ENCODE results near the gene PEAK3.
A peak's percentile ranks its signal among the peaks of the same experiment; 100 is the strongest.
"Not testable (repeated sequence)": the region's sequence is repeated elsewhere in the genome, so short reads cannot be mapped to it uniquely, and the experiment has no call there.

Gene PEAK3

GRCh38 chr19:2288338-2288817 lies 6.4 kb upstream of the PEAK3 start:
- DNase-seq, result no peak

- DNase-seq, result no peak
Observed at GRCh38 chr19:2287585-2288337, 5.8 kb upstream of the PEAK3 start.

- no peak for DNase-seq
Observed at GRCh38 chr19:2286402-2287140, 4.6 kb upstream of the PEAK3 start.

DNA sequence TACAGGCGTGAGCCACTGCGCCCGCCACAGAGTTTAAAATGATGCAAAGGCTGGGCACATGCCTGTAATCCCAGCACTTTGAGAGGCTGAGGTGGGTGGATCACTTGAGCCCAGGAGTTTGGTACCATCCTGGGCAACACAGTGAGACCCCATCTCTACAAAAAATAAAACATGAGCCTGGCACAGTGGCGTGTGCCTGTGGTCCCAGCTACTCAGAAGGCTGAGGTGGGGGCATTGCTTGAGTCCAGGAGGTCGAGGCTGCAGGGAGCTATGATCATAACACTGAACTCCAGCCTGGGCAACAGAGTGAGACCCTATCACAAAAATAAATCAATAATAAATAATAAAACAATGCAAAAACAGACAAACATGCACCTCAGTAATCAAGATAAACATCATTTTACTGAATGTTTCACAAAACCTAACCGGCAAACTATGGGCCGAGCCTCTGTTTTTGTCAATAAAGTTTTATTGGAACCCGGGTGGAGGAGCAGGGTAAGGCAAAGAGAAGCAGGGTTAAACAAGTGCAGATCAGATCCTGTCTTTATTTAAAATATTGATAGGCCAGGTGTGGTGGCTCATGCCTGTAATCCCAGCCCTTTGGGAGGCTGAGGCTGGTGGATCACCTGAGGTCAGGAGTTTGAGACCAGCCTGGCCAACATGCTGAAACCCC lies 2.0 kb upstream of the PEAK3 start:
- DNase-seq, result no peak

DNA sequence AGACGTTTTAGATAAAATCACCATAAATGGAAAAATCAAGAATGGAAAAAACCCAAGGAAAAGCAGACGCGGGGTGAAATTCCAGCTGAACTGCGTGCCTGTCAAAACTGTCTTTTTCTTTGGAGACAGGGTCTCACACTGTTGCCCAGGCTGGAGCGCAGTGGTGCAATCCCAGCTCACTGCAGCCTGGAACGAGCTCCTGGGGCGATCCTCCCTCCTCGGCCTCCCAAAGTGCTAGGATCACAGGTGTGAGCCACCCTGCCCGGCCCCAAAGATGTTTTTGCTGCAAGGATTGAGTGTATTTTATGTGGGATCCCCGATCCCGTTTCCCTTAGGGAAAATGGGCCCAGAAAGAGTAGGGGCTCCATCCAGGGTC lies 875 bp upstream of the PEAK3 start:
- no peak for DNase-seq

DNA sequence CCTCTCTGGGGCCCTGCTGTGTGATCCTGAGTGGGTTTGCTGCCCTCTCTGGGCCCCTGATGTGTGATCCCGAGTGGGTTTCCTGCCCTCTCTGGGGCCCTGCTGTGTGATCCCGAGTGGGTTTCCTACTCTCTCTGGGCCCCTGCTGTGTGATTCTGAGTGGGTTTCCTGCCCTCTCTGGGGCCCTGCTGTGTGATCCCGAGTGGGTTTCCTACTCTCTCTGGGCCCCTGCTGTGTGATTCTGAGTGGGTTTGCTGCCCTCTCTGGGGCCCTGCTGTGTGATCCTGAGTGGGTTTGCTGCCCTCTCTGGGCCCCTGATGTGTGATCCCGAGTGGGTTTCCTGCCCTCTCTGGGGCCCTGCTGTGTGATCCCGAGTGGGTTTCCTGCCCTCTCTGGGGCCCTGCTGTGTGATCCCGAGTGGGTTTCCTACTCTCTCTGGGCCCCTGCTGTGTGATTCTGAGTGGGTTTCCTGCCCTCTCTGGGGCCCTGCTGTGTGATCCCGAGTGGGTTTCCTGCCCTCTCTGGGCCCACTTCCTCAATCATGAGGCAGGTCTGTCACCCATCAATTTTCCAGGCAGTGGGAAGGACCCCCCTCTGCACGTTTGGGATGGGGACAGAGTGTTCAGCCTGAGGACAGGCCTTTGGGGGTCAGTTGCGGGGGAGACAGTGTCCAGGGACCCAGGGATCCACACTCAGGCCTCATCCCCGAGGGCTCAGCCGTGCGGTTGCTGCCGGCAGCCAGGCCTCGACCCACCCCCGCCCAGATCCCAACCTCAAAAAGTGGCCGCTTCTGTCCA lies 512 bp downstream of the PEAK3 start:
- DNase-seq, result not testable (repeated sequence)

- DNase-seq, result no peak
Observed at GRCh38 chr19:2280633-2281264, 1.2 kb downstream of the PEAK3 start.

GRCh38 chr19:2278459-2279158 lies 3.4 kb downstream of the PEAK3 start:
- DNase-seq, result no peak

- DNase-seq, result no peak
Observed at GRCh38 chr19:2277138-2277537, 4.8 kb downstream of the PEAK3 start.

DNA sequence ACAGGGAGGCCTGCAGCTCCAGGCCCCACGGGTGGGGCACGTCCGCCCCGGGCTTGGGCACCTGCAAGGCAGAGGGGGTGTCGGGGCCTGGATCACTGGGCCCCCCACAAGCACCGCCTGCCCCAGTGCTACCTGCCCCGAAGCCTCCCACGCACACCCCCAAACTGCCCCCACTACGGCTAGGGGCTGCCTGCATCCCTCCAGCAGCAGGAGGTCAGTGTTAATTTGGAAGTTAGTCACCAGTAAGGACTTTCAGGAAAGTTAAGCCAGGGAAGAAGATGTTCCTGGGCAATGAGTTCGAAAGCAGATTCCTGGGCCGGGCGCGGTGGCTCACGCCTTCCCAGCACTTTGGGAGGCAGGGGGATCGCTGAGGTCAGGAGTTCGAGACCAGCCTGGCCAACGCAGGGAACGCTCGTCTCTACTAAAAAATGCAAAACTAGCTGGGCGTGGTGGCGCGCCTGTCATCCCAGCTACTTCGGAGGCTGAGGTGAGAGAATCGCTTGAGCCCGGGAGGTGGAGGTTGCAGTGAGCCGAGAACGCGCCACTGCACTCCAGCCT lies 5.5 kb downstream of the PEAK3 start:
- no peak for DNase-seq

GRCh38 chr19:2275588-2276428 lies 6.2 kb downstream of the PEAK3 start:
- DNase-seq, result no peak

DNA sequence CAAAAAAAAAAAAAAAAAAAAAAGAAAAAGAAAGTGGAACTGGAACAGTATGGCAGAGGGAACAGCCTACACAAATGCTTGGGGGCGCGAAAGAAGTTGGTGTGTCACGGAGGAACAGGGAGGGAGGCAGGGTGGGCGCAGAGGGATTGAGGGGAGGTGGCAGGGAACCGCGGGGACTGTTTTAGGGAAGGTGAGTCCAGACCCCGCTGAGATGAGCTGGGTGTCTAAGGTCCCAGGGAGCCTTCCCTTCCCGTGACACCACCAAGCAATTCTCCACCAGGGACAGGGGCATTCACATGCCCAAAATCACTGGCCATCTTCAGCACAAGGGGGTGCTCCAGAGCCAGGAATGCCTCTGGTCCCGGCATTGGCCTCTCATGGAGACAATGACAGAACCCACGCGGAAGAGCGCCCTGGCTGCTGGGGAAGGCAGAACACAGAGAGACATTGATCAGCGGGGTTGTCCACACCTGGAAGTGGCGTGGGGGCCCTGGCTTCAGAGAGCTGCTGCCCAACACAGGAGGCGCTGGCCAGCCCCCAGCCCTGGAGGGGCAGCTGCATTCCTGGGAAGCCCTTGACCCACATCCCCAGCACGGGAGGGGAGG lies 6.9 kb downstream of the PEAK3 start:
- DNase-seq, result no peak

DNA sequence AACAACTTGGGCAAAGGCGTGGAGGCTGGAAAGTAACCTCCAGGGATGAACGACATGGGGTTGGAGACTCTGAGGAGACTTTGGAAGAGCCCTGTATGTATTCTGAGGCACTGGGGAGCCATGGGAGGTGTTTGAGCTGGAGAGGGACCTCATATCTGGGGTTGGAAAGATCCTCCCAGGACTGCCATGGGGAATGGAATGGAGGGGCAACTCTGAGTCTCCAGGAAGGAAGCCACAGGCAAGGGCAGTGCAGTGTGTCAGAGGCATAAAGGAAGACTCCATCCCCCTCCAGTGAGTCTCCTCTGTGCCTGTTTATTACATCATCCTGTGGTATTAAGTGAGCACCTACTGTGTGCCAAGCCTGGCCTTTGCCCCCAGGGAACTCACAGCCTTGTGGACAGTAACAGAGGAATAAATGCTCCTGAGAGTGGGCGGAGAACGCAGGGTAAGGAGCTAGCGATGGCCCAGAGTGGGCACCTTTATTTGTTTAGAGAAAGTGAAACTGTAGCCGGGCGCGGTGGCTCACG lies 7.7 kb downstream of the PEAK3 start:
- no peak for DNase-seq

DNA sequence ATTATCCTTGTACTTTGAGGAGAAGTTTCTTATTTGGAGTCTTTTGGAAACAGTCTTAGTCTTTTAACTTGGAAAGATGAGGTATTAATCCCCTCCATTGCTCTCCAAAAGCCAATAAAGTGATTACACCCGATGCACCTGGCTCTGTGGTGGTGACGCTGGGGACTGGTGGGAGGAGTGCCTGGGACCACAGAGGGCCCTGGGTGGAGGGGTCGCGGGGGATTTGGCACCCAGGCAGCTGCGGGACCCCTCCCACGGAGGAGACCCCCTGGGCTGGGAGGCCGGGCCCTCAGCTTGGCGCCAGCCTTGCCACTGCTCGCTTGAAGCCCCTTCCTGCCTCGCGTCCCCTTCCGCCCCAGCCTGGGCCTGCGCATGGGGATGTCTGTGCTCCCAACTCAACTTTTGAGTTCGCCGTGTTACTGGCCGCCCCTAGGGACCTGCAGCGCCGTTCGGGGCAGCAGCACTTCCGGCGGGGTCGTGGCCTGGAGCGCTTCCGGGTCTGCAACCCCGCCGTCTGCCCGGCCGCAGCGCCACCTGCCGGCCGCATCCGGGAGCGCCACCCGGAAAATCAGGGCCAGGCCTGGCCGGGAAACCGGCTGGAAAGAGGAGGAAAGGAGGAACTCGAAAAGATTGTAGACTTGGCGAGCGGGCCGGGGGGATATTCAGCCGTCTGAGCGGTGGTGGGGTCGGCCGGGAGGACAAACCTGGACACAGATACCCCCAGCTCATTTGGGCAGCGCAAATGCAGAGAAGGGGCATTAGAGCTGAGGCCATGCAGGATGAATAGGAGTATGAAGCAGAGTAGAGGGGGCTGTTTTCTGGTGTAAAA lies 8.4 kb downstream of the PEAK3 start:
- DNase-seq, result peak; percentile 71

- DNase-seq, result no peak
Observed at GRCh38 chr19:2271234-2272103, 10.5 kb downstream of the PEAK3 start.

DNA sequence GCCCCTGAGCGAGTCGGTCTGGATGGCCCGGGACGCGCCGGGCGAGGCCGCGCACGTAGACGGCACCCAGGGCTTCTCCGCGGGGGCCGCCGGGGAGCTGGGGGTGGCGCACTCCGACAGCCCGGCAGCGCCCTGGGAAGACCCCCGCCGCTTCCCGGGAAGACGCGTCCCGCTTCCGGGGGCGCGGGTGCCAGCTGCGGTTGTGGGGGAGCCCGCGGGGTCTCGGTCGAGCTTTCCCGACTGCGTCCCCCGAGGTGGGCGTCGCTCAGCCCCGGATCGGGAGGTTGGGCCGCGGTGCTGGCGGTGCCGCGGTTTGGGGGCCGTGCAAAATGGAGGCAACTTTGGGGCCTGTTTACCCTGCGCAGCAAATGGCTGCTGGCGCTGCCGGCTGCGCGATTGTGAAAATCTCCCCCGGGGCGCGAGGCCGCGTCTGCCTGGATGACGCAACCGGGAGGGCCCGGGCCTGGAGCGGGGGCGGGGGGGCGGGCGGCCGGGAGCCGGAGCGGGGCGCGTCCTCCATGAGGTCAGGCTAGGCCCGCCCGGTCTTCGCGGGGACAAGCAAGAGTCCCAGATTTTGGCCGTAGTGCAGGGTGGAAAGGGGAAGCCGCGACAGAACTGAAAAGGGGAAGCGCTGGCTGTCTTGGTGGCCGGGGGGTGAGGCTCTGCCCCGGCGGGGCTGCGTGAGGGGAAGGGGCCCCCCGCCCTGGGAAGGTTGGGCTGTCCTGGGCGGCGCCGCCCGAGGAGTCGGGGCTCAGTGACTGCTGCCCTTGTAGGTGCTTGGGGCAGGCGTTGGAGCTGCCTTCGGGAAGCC lies 11.3 kb downstream of the PEAK3 start:
- DNase-seq, result peak; percentile 69

DNA sequence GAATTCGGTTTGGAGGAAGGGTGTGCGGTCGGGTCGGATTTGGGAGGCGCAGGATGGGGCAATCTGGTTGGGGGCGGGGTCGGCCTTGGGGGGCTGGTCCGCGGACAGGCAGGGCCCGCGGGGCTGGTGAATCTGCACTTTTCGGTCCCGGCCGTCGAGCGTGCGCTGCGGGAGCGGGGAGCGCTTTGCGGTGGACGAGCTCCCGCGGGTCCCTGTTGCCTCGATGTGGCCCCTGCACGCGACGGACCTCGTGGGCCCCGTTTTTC lies 11.9 kb downstream of the PEAK3 start:
- DNase-seq, result peak; percentile 69
